NCI-H146 treated with DMSO at 0.1 percent for 48 hours (cell line): ENCODE results near the gene TEAD3.
"Not testable (repeated sequence)": the region's sequence is repeated elsewhere in the genome, so short reads cannot be mapped to it uniquely, and the experiment has no call there.

Experiments
- DNase-seq: peaks from one replicate; lab custom pipeline; 2025; ENCODE audit not compliant: unreplicated experiment; lab: John Stamatoyannopoulos, UW

TEAD3 gene

GRCh38 chr6:35496841-35497570 is at the start of gene TEAD3:
Gene TEAD3 (minus strand): TSS chr6:35497079.
- DNase-seq, result no peak

- peak; percentile 20 for DNase-seq
Observed at GRCh38 chr6:35544769-35545361, 48.0 kb upstream of the TEAD3 start.

- no peak for DNase-seq
Observed at GRCh38 chr6:35543459-35544193, 46.7 kb upstream of the TEAD3 start.

- no peak for DNase-seq
Observed at GRCh38 chr6:35541836-35542235, 45.0 kb upstream of the TEAD3 start.

GRCh38 chr6:35539223-35539622 is 42.3 kb upstream of the TEAD3 start:
- DNase-seq, result no peak

- not testable (repeated sequence) for DNase-seq
Observed at GRCh38 chr6:35535847-35536246, 39.0 kb upstream of the TEAD3 start.

- no peak for DNase-seq
Observed at GRCh38 chr6:35534407-35535170, 37.7 kb upstream of the TEAD3 start.

- no peak for DNase-seq
Observed at GRCh38 chr6:35533981-35534380, 37.1 kb upstream of the TEAD3 start.

- DNase-seq, result no peak
Observed at GRCh38 chr6:35532126-35532525, 35.2 kb upstream of the TEAD3 start.

- no peak for DNase-seq
Observed at GRCh38 chr6:35524380-35525020, 27.6 kb upstream of the TEAD3 start.

GRCh38 chr6:35522660-35523658 is 26.1 kb upstream of the TEAD3 start:
- DNase-seq, result peak; percentile 23

GRCh38 chr6:35522151-35522550 is 25.3 kb upstream of the TEAD3 start:
- no peak for DNase-seq

GRCh38 chr6:35521235-35521634 is 24.4 kb upstream of the TEAD3 start:
- DNase-seq, result no peak

- DNase-seq, result no peak
Observed at GRCh38 chr6:35519313-35520015, 22.6 kb upstream of the TEAD3 start.

- DNase-seq, result no peak
Observed at GRCh38 chr6:35518566-35519312, 21.9 kb upstream of the TEAD3 start.

GRCh38 chr6:35517978-35518377 is 21.1 kb upstream of the TEAD3 start:
- not testable (repeated sequence) for DNase-seq

- DNase-seq, result no peak
Observed at GRCh38 chr6:35516712-35517111, 19.8 kb upstream of the TEAD3 start.

- DNase-seq, result not testable (repeated sequence)
Observed at GRCh38 chr6:35515939-35516338, 19.1 kb upstream of the TEAD3 start.
